Activated T-cell treated with anti-CD3 and anti-CD28 coated beads for 4 hours (primary cell): ENCODE results near the gene CATSPERE.
"Not testable (repeated sequence)": the region's sequence is repeated elsewhere in the genome, so short reads cannot be mapped to it uniquely, and the experiment has no call there.

Experiments
- DNase-seq: peaks from one replicate; pipeline ENCODE4 v3.0.0-alpha.2; 2020

The CATSPERE gene

GRCh38 chr1:244448279-244449036, 12.6 kb upstream of the CATSPERE start:
- no peak for DNase-seq

- no peak for DNase-seq
Measured at GRCh38 chr1:244449936-244450508, 11.1 kb upstream of the CATSPERE start.

GRCh38 chr1:244450597-244451538, 10.2 kb upstream of the CATSPERE start:
- peak; percentile 62 for DNase-seq

GRCh38 chr1:244451539-244451950, 9.5 kb upstream of the CATSPERE start, which contains the start of gene ADSS2:
Gene ADSS2 (minus strand): TSS chr1:244451909. CDS start chr1:244451817, 92 bp downstream.
- no peak for DNase-seq

GRCh38 chr1:244451951-244452795, 8.9 kb upstream of the CATSPERE start:
- peak; percentile 98 for DNase-seq

- DNase-seq, result no peak
Measured at GRCh38 chr1:244454412-244454811, 6.7 kb upstream of the CATSPERE start.

GRCh38 chr1:244456586-244456985, 4.5 kb upstream of the CATSPERE start:
- DNase-seq, result no peak

- DNase-seq, result no peak
Measured at GRCh38 chr1:244458781-244459180, 2.3 kb upstream of the CATSPERE start.

- DNase-seq, result no peak
Measured at GRCh38 chr1:244460197-244460596, 876 bp upstream of the CATSPERE start.

- no peak for DNase-seq
Measured at GRCh38 chr1:244466724-244467123, 5.7 kb downstream of the CATSPERE start.

GRCh38 chr1:244473059-244473605, 12.1 kb downstream of the CATSPERE start:
- DNase-seq, result no peak

- not testable (repeated sequence) for DNase-seq
Measured at GRCh38 chr1:244484971-244485370, 23.9 kb downstream of the CATSPERE start.

- DNase-seq, result no peak
Measured at GRCh38 chr1:244494653-244495052, 33.6 kb downstream of the CATSPERE start.

- DNase-seq, result no peak
Measured at GRCh38 chr1:244496186-244496585, 35.1 kb downstream of the CATSPERE start.

- DNase-seq, result no peak
Measured at GRCh38 chr1:244497805-244498204, 36.7 kb downstream of the CATSPERE start.

GRCh38 chr1:244499484-244499883, 38.4 kb downstream of the CATSPERE start:
- not testable (repeated sequence) for DNase-seq

GRCh38 chr1:244500515-244500914, 39.4 kb downstream of the CATSPERE start:
- DNase-seq, result not testable (repeated sequence)

GRCh38 chr1:244502630-244503029, 41.6 kb downstream of the CATSPERE start:
- DNase-seq, result no peak

- DNase-seq, result no peak
Measured at GRCh38 chr1:244513493-244513892, 52.4 kb downstream of the CATSPERE start.

GRCh38 chr1:244515680-244516079, 54.6 kb downstream of the CATSPERE start:
- no peak for DNase-seq

- no peak for DNase-seq
Measured at GRCh38 chr1:244536316-244536715, 75.2 kb downstream of the CATSPERE start.

GRCh38 chr1:244545511-244545910, 84.4 kb downstream of the CATSPERE start:
- DNase-seq, result no peak
